ENCODE results near the gene ZNF117. TPM values are rescaled to one million over a fixed set of nuclear protein-coding genes. Genes with fewer than 3 reads are reported as not detected.
A peak's percentile ranks its signal among the peaks of the same experiment; 100 is the strongest.

ZNF117 gene
- total RNA-seq, 1 experiment from 2014 or later, result 7.0 TPM

GRCh38 chr7:65006094-65006992, 15.5 kb upstream of the ZNF117 start, which contains the start of gene ERV3-1 (continued):
- TF ChIP-seq ATF3 (CRISPR knock-in tag; conservative IDR thresholded peaks at IDR 0.05) (no peak), ZNF416 (CRISPR knock-in tag; IDR thresholded peaks at IDR 0.05) (no peak), RELA (CRISPR knock-in tag; IDR thresholded peaks at IDR 0.05; ENCODE audit: borderline replicate concordance) (no peak), ETV6 (CRISPR knock-in tag; IDR thresholded peaks at IDR 0.05) (no peak), ZNF219 (CRISPR knock-in tag; IDR thresholded peaks at IDR 0.05; ENCODE audit: borderline replicate concordance) (no peak), CTCF (IDR thresholded peaks at IDR 0.05) (no peak), KAT7 (CRISPR knock-in tag; IDR thresholded peaks at IDR 0.05; ENCODE audit: borderline replicate concordance) (no peak), GABPB1 (CRISPR knock-in tag; IDR thresholded peaks at IDR 0.05) (no peak), ZNF425 (CRISPR knock-in tag; conservative IDR thresholded peaks at IDR 0.05) (no peak), FOXK1 (CRISPR knock-in tag; IDR thresholded peaks at IDR 0.05) (no peak), ESRRA (CRISPR knock-in tag; IDR thresholded peaks at IDR 0.05; ENCODE audit: borderline replicate concordance) (no peak), E2F5 (CRISPR knock-in tag; IDR thresholded peaks at IDR 0.05) (no peak), MYBL2 (CRISPR knock-in tag; IDR thresholded peaks at IDR 0.05) (no peak), TCF7 (CRISPR knock-in tag; IDR thresholded peaks at IDR 0.05; ENCODE audit: low read depth) (no peak), NR1H2 (CRISPR knock-in tag; IDR thresholded peaks at IDR 0.05) (no peak), ZSCAN18 (CRISPR knock-in tag; IDR thresholded peaks at IDR 0.05) (no peak), ATF1 (CRISPR knock-in tag; IDR thresholded peaks at IDR 0.05) (no peak), ZNF317 (CRISPR knock-in tag; IDR thresholded peaks at IDR 0.05; ENCODE audit: borderline replicate concordance, low read depth) (no peak), SOX15 (CRISPR knock-in tag; IDR thresholded peaks at IDR 0.05) (no peak), AFF4 (CRISPR knock-in tag; IDR thresholded peaks at IDR 0.05; ENCODE audit: borderline replicate concordance) (no peak), GRHL2 (CRISPR knock-in tag; IDR thresholded peaks at IDR 0.05; ENCODE audit: insufficient replicate concordance, severe bottlenecking) (no peak), SMAD4 (CRISPR knock-in tag; IDR thresholded peaks at IDR 0.05) (0 out of 2 replicates have a peak, but pooled peaks have one; percentile 35), IRF2 (CRISPR knock-in tag; IDR thresholded peaks at IDR 0.05; ENCODE audit: borderline replicate concordance, low read depth) (no peak), ZNF512 (CRISPR knock-in tag; IDR thresholded peaks at IDR 0.05; ENCODE audit: borderline replicate concordance) (no peak), ZNF263 (CRISPR knock-in tag; IDR thresholded peaks at IDR 0.05; ENCODE audit: low read depth) (no peak)

Data from WTC11 (cell line).